Measurements from ENCODE around the gene TTC7B. TPM values are rescaled to one million over a fixed set of nuclear protein-coding genes. Genes with fewer than 3 reads are reported as not detected.

Gene TTC7B
- total and polyA plus RNA-seq, 2 experiments from 2014 or later, result 7.9 to 28.6 TPM

- no peak for TF ChIP-seq REST (IDR thresholded peaks at IDR 0.05; ENCODE audit: unreplicated experiment)
- no peak for TF ChIP-seq JUNB (IDR thresholded peaks at IDR 0.05; ENCODE audit: unreplicated experiment)
- no peak for TF ChIP-seq ZNF331 (CRISPR knock-in tag; IDR thresholded peaks at IDR 0.05; ENCODE audit: low read depth)
- TF ChIP-seq STAT1 (IDR thresholded peaks at IDR 0.05; ENCODE audit: unreplicated experiment), result no peak
- no peak for TF ChIP-seq POLR2AphosphoS5 (IDR thresholded peaks at IDR 0.05; ENCODE audit: low read depth)
- TF ChIP-seq ETS1 (IDR thresholded peaks at IDR 0.05), result no peak
- no peak for TF ChIP-seq CTCF (conservative IDR thresholded peaks at IDR 0.05; ENCODE audit: low read depth in 2 of 2)
- no peak for TF ChIP-seq NANOG (IDR thresholded peaks at IDR 0.05; ENCODE audit: borderline replicate concordance)
- TF ChIP-seq EZH2 (IDR thresholded peaks at IDR 0.05; ENCODE audit: low read depth, unreplicated experiment), result no peak
- no peak for TF ChIP-seq CREB1 (CRISPR knock-in tag; IDR thresholded peaks at IDR 0.05; ENCODE audit: low read depth)
Observed at GRCh38 chr14:90831821-90832220, 15.6 kb upstream of the TTC7B start (continued).

- Mint-ChIP-seq H3K27ac (no peak overlapping the region), H3K4me1 (peaks cover 3% of the 10 kb centered on the region; the same call in 1 of the 3 replicates), H3K4me3 (no peak overlapping the region), H3K36me3 (ENCODE audit: low read depth) (0 out of 3 replicates have a peak, but pooled peaks cover 3% of the 10 kb centered on the region), H3K27me3 (ENCODE audit: insufficient read depth, low read depth, poor library complexity) (peaks cover 39% of the 10 kb centered on the region), H3K9me3 (peaks cover 3% of the 10 kb centered on the region; the same call in 2 of the 3 replicates)
- Histone ChIP-seq H3K36me3 (ENCODE audit: insufficient read depth) (no peaks in the 10 kb centered on the region; the same call in 1 of the 2 replicates), H3K27ac (ENCODE audit: low read depth) (no peak overlapping the region), H3K4me2 (no peak overlapping the region), H2AFZ (no peak overlapping the region), H3K27me3 (ENCODE audit: insufficient read depth) (peaks cover 30% of the 10 kb centered on the region), H3K4me1 (ENCODE audit: insufficient read depth) (0 out of 2 replicates have a peak, but pooled peaks cover 4% of the 10 kb centered on the region), H3K79me2 (replicated peaks; ENCODE audit: insufficient read depth) (no peaks in the 10 kb centered on the region), H3K4me3 (no peak overlapping the region), H3F3A (replicated peaks; ENCODE audit: low read depth) (0 out of 2 replicates have a peak, but pooled peaks cover 3% of the 10 kb centered on the region), H4K20me1 (replicated peaks; ENCODE audit: insufficient read depth) (no peaks in the 10 kb centered on the region), H3K9me2 (ENCODE audit: insufficient read depth) (0 out of 2 replicates have a peak, but pooled peaks cover 2% of the 10 kb centered on the region)
- ATAC-seq (no peak), DNase-seq (ENCODE audit: low spot score) (no peak)
- no peak for TF ChIP-seq ZNF331 (CRISPR knock-in tag; IDR thresholded peaks at IDR 0.05; ENCODE audit: low read depth)
- TF ChIP-seq ZNF462 (CRISPR knock-in tag; IDR thresholded peaks at IDR 0.05), result no peak
Observed at GRCh38 chr14:90830931-90831701, 14.9 kb upstream of the TTC7B start.

Measured in GM23338 (cell line).